Thyroid gland (tissue), 4 donors: ENCODE measurements around the gene MAP3K7.

Experiments
- POLR2A ChIP-seq, 2 donors: fragments of 450-650 bp; IDR thresholded peaks; one replicate each; pipeline ENCODE4 v1.6.1; 2017; ENCODE audit warnings: antibody characterized with exemption in 2 of 2, mild to moderate bottlenecking in 2 of 2, moderate library complexity in 1 of 2
- TF ChIP-seq, protein P1 (sequence below), 6 experiments: fragments of 200-600 bp in 3 of 6; fragments of 450-650 bp in 3 of 6; sonication (generic) in 3 of 6; IDR thresholded peaks; one replicate each; pipeline ENCODE4 v1.5.1; 2016 to 2019; ENCODE audit warnings: antibody characterized with exemption in 6 of 6, mild to moderate bottlenecking in 2 of 6, inconsistent platforms in 1 of 6, moderate library complexity in 1 of 6

DNA sequence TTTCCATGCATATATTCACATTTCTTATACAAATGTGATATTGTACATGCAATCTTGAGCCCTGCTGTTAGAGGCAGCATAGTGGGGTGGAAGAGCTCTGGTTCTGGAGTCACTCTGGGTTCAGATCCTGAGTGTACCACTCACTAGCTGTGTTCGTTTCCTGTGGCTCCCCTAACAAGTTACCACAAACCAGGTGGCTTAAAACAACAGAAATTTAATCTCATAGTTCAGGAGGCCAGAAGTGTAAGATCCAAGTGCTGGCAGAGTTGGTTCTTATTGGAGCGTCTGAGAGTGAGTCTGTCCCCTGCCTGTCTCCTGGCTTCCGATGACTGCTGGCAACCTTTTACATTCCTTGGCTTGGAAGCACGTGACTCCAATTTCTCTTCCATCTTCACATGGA lies 115.6 kb downstream of the MAP3K7 start:
- TF ChIP-seq, protein P1, sequence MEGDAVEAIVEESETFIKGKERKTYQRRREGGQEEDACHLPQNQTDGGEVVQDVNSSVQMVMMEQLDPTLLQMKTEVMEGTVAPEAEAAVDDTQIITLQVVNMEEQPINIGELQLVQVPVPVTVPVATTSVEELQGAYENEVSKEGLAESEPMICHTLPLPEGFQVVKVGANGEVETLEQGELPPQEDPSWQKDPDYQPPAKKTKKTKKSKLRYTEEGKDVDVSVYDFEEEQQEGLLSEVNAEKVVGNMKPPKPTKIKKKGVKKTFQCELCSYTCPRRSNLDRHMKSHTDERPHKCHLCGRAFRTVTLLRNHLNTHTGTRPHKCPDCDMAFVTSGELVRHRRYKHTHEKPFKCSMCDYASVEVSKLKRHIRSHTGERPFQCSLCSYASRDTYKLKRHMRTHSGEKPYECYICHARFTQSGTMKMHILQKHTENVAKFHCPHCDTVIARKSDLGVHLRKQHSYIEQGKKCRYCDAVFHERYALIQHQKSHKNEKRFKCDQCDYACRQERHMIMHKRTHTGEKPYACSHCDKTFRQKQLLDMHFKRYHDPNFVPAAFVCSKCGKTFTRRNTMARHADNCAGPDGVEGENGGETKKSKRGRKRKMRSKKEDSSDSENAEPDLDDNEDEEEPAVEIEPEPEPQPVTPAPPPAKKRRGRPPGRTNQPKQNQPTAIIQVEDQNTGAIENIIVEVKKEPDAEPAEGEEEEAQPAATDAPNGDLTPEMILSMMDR (IDR thresholded peaks at IDR 0.05), result no peak
- TF ChIP-seq POLR2A (IDR thresholded peaks at IDR 0.05), result no peak
